HG03439 (cell line): ENCODE data around the gene UBXN7.
"Not testable (repeated sequence)": the region's sequence is repeated elsewhere in the genome, so short reads cannot be mapped to it uniquely, and the experiment has no call there.

Experiments used
- ATAC-seq: cut with Tn5 transposase; IDR thresholded peaks from one replicate; pipeline ENCODE4 v1.9.1; 2021; ENCODE audit warnings: mild to moderate bottlenecking, moderate library complexity; ENCODE audit not compliant: unreplicated experiment

Gene UBXN7

GRCh38 chr3:196432137-196432879 lies at the start of gene UBXN7:
Gene UBXN7, minus strand, starts transcription at chr3:196432427. Its CDS starts 28 bp downstream, at chr3:196432399.
- peak; percentile 81 for ATAC-seq

- ATAC-seq = no peak
Measured at GRCh38 chr3:196477678-196478077, 45.5 kb upstream of the UBXN7 start.

GRCh38 chr3:196472286-196472685 lies 40.1 kb upstream of the UBXN7 start:
- ATAC-seq = no peak

- no peak for ATAC-seq
Measured at GRCh38 chr3:196471551-196471950, 39.3 kb upstream of the UBXN7 start.

- ATAC-seq = not testable (repeated sequence)
Measured at GRCh38 chr3:196470182-196470581, 38.0 kb upstream of the UBXN7 start.

- no peak for ATAC-seq
Measured at GRCh38 chr3:196463804-196464203, 31.6 kb upstream of the UBXN7 start.

GRCh38 chr3:196463478-196463756 lies 31.2 kb upstream of the UBXN7 start:
- ATAC-seq = no peak

GRCh38 chr3:196462680-196463477 lies 30.7 kb upstream of the UBXN7 start:
- not testable (repeated sequence) for ATAC-seq

- ATAC-seq = no peak
Measured at GRCh38 chr3:196458063-196458462, 25.8 kb upstream of the UBXN7 start.

- not testable (repeated sequence) for ATAC-seq
Measured at GRCh38 chr3:196457470-196457869, 25.2 kb upstream of the UBXN7 start.

- no peak for ATAC-seq
Measured at GRCh38 chr3:196454935-196455334, 22.7 kb upstream of the UBXN7 start.

GRCh38 chr3:196445391-196445790 lies 13.2 kb upstream of the UBXN7 start:
- ATAC-seq = not testable (repeated sequence)

GRCh38 chr3:196444500-196444894 lies 12.3 kb upstream of the UBXN7 start:
- ATAC-seq = no peak

- peak; percentile 42 for ATAC-seq
Measured at GRCh38 chr3:196440696-196441095, 8.5 kb upstream of the UBXN7 start.

- peak; percentile 45 for ATAC-seq
Measured at GRCh38 chr3:196440041-196440537, 7.9 kb upstream of the UBXN7 start.

- ATAC-seq = peak; percentile 29
Measured at GRCh38 chr3:196431181-196432136, 768 bp downstream of the UBXN7 start.

GRCh38 chr3:196428041-196428440 lies 4.2 kb downstream of the UBXN7 start:
- no peak for ATAC-seq

- not testable (repeated sequence) for ATAC-seq
Measured at GRCh38 chr3:196424421-196424820, 7.8 kb downstream of the UBXN7 start.

- no peak for ATAC-seq
Measured at GRCh38 chr3:196423044-196423781, 9.0 kb downstream of the UBXN7 start.

- not testable (repeated sequence) for ATAC-seq
Measured at GRCh38 chr3:196421668-196422067, 10.6 kb downstream of the UBXN7 start.
